Measurements from ENCODE around the gene BMP7. TPM values are rescaled to one million over a fixed set of nuclear protein-coding genes. Genes with fewer than 3 reads are reported as not detected.

BMP7 gene
- total RNA-seq, 2 experiments from 2014 or later, result not detected

DNA sequence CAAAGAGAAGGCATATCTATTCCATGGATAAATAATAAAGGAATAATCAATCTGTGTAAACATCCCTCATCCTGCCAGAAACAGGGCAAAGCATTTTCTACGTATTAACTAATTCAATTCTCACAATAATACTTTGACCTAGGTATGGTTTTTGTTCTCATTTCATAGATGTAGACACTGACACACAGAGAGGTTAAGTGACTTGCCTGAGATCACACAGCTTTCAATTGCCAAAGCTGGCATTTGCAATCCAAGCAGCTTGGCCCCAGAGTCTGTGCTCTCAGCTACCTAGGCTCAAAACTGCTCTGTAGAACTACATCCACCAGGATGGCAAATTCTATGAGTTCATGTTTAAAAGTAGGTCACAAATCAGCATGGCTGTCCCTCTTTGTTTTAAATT is 124.9 kb downstream of the BMP7 start:
- Mint-ChIP-seq H3K27ac (no peak overlapping the region), H3K4me1 (ENCODE audit: low read depth) (no peaks in the 10 kb centered on the region), H3K27me3 (ENCODE audit: low read depth) (peaks cover 5% of the 10 kb centered on the region), H3K4me3 (no peak overlapping the region), H3K36me3 (ENCODE audit: low read depth) (no peaks in the 10 kb centered on the region), H3K9me3 (no peaks in the 10 kb centered on the region)
- DNase-seq, result no peak
- intact Hi-C loops (cut with micrococcal nuclease), result no loop called here
- CTCF ChIA-PET, result no interaction called here

- intact Hi-C loops (cut with micrococcal nuclease), result no loop called here
- Mint-ChIP-seq H3K4me1 (ENCODE audit: low read depth) (no peaks in the 10 kb centered on the region), H3K27me3 (ENCODE audit: low read depth) (peaks cover 5% of the 10 kb centered on the region), H3K9me3 (no peaks in the 10 kb centered on the region), H3K36me3 (ENCODE audit: low read depth) (no peaks in the 10 kb centered on the region), H3K4me3 (no peak overlapping the region), H3K27ac (no peak overlapping the region)
- CTCF ChIA-PET, result no interaction called here
- DNase-seq, result no peak
Measured at GRCh38 chr20:57140416-57140965, 126.0 kb downstream of the BMP7 start.

GRCh38 chr20:57139342-57140093 is 126.9 kb downstream of the BMP7 start:
- no peak overlapping the region for H3K4me3 Mint-ChIP-seq
- H3K36me3 Mint-ChIP-seq (ENCODE audit: low read depth), result no peaks in the 10 kb centered on the region
- H3K27ac Mint-ChIP-seq, result no peak overlapping the region
- H3K27me3 Mint-ChIP-seq (ENCODE audit: low read depth), result peaks cover 12% of the 10 kb centered on the region
- CTCF ChIA-PET, result no interaction called here
- DNase-seq, result no peak
- H3K4me1 Mint-ChIP-seq (ENCODE audit: low read depth), result no peaks in the 10 kb centered on the region
- intact Hi-C loops (cut with micrococcal nuclease), result no loop called here
- H3K9me3 Mint-ChIP-seq, result no peaks in the 10 kb centered on the region

DNA sequence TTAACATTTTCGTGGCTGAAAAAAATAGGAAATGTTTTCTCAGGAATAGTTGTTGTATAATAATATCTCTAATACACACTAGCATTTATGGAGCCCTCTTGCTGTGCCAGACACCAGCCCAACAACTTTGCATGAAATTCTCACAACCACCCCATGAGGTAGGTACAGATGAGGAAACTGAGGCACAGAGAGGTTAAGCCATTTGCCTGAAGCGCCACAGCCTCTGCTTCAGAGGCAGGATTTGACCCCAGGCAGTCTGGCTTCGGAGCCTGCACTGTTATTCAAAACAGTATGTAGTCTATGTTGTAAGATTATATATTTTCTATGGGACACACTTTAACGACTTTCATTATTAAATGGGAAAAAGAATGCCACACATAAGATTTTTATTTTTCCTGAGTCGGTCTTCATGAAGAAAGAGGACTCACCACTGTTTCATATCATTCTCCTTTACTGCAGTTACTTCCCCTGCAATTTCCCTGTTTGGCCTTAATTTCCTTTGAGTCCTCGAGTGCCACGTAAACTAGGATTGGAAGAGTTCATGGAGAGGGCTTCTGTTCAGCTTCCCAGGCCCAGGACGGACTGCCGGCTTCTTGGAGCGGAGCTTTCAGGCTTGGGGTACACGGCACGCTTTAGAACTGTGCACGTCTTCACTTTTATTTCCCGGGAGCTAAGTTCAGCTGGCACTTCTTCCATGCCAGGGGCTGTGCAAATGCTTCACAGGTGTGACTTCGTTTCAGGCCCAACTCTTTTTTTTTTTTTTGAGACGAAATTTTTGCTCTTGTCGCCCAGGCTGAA is 128.0 kb downstream of the BMP7 start:
- Mint-ChIP-seq H3K4me1 (ENCODE audit: low read depth) (no peaks in the 10 kb centered on the region), H3K4me3 (no peak overlapping the region), H3K36me3 (ENCODE audit: low read depth) (no peaks in the 10 kb centered on the region), H3K9me3 (no peaks in the 10 kb centered on the region), H3K27me3 (ENCODE audit: low read depth) (peaks cover 13% of the 10 kb centered on the region), H3K27ac (no peak overlapping the region)
- intact Hi-C loops (cut with micrococcal nuclease), result no loop called here
- CTCF ChIA-PET, result no interaction called here
- DNase-seq, result no peak

GRCh38 chr20:57137676-57138075 is 128.8 kb downstream of the BMP7 start:
- peaks cover 8% of the 10 kb centered on the region for H3K27me3 Mint-ChIP-seq (ENCODE audit: low read depth)
- no peaks in the 10 kb centered on the region for H3K4me1 Mint-ChIP-seq (ENCODE audit: low read depth)
- H3K4me3 Mint-ChIP-seq, result no peak overlapping the region
- no peak overlapping the region for H3K27ac Mint-ChIP-seq
- no peaks in the 10 kb centered on the region for H3K36me3 Mint-ChIP-seq (ENCODE audit: low read depth)
- CTCF ChIA-PET, result no interaction called here
- no peak for DNase-seq
- H3K9me3 Mint-ChIP-seq, result no peaks in the 10 kb centered on the region
- intact Hi-C loops (cut with micrococcal nuclease), result no loop called here

DNA sequence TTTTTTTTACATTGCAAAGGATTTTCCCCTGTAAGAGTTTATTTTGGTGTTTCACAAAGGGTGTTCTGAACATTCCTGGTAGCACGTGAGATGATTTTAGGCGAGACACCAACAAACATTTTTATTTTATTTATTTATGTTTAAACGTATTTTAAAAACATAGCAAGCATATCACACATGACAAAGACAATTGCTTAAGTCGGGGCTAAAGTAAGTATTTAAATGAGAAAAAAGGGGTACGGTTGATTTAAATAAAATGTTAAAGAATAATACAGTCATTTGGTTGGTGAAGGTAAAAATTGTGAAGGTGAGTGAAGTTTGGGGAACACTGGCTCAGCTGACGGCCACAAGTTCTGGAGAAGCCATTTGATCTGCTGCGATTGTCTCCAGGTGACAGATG is 129.7 kb downstream of the BMP7 start:
- no peaks in the 10 kb centered on the region for H3K9me3 Mint-ChIP-seq

DNA sequence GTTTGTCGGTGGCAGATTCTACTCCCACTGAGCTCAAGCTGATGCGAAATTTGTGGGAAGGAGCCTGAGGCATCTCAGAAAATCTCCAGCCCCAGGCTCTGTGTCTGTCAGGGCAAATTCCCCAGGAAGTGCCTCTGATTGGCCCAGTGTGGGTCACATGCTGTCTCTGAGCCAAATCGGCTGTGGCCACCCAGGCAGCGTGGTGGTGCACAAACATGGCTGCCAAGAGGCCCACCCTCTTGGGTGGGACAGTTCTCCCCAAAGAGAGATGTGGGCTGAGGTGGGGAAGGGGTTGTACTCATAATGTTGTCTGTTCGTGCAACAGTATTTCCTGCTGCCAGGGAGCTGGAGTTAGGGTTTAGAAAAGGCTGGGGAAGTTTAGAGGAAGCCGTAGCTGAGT is 130.6 kb downstream of the BMP7 start:
- H3K9me3 Mint-ChIP-seq, result no peaks in the 10 kb centered on the region
- no peaks in the 10 kb centered on the region for H3K4me1 Mint-ChIP-seq (ENCODE audit: low read depth)
- DNase-seq, result no peak
- no peak overlapping the region for H3K27ac Mint-ChIP-seq
- H3K36me3 Mint-ChIP-seq (ENCODE audit: low read depth), result no peaks in the 10 kb centered on the region
- H3K27me3 Mint-ChIP-seq (ENCODE audit: low read depth), result peaks cover 12% of the 10 kb centered on the region
- CTCF ChIA-PET, result no interaction called here
- H3K4me3 Mint-ChIP-seq, result no peak overlapping the region
- intact Hi-C loops (cut with micrococcal nuclease), result no loop called here

More for the DNA sequence above, 129.7 kb downstream of the BMP7 start:
- DNase-seq, result no peak
- intact Hi-C loops (cut with micrococcal nuclease), result no loop called here
- H3K36me3 Mint-ChIP-seq (ENCODE audit: low read depth), result no peaks in the 10 kb centered on the region
- no peak overlapping the region for H3K4me3 Mint-ChIP-seq
- CTCF ChIA-PET, result no interaction called here
- peaks cover 12% of the 10 kb centered on the region for H3K27me3 Mint-ChIP-seq (ENCODE audit: low read depth)
- no peaks in the 10 kb centered on the region for H3K4me1 Mint-ChIP-seq (ENCODE audit: low read depth)
- no peak overlapping the region for H3K27ac Mint-ChIP-seq

DNA sequence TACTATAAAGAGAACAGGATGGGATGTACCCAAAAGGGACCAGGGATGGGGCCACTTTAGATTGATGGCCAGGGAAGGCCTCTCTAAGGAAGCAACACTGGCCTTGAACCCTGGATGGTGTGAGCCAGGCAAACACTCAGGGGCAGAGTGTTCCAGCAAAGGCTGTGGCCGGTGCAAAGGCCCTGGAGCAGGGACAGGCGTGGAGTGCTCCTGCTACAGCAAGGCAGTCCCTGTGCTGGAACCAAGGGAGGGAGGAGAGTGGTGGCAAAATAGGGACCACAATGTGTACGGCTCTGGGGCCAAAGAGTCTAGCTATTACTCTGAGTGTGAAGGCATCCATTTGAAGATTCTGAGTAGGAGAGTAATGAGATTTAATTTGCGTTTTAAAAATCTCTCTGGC is 131.6 kb downstream of the BMP7 start:
- no peaks in the 10 kb centered on the region for H3K4me1 Mint-ChIP-seq (ENCODE audit: low read depth)
- intact Hi-C loops (cut with micrococcal nuclease), result no loop called here
- CTCF ChIA-PET, result no interaction called here
- H3K27ac Mint-ChIP-seq, result no peak overlapping the region
- no peaks in the 10 kb centered on the region for H3K9me3 Mint-ChIP-seq
- DNase-seq, result no peak
- H3K4me3 Mint-ChIP-seq, result no peak overlapping the region
- peaks cover 12% of the 10 kb centered on the region for H3K27me3 Mint-ChIP-seq (ENCODE audit: low read depth)
- no peaks in the 10 kb centered on the region for H3K36me3 Mint-ChIP-seq (ENCODE audit: low read depth)

DNA sequence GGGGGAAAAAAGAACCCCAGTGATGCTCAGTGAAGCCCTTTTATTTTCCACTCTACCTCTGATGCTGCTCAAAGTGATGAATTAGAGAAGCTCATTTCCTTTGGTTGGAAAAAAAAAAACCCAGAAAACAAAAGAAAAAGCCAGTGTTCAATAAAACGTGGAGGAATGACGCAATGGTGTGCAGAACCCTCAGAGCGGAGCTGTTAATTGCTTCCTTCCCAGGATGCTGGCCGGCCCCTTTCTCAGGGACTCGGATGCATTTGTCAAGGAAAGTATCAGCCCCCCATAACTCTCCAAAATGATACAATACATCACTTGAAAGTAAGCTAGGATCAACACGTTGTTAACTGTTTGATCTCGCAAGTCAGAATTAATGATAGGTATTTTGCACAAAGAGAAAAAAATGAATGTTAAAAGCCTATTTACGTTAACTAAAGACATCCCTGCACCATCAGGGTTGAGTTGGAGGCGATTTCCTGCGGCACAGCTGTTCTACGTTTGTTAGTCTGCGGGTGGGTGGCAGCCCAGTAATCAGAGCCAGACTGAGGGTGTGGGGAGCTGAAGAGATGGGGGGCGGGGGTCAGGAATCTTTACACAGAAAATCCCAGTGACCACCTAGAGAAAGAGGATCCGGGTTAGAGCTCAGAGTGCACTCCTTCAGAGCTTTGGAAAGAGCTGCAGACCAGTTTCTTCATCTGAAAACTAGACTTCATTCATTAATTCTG is 132.4 kb downstream of the BMP7 start:
- H3K36me3 Mint-ChIP-seq (ENCODE audit: low read depth), result no peaks in the 10 kb centered on the region
- intact Hi-C loops (cut with micrococcal nuclease), result no loop called here
- H3K27me3 Mint-ChIP-seq (ENCODE audit: low read depth), result peaks cover 12% of the 10 kb centered on the region
- H3K4me1 Mint-ChIP-seq (ENCODE audit: low read depth), result no peaks in the 10 kb centered on the region
- H3K27ac Mint-ChIP-seq, result no peak overlapping the region
- no peak for DNase-seq
- H3K4me3 Mint-ChIP-seq, result no peak overlapping the region
- no peaks in the 10 kb centered on the region for H3K9me3 Mint-ChIP-seq
- CTCF ChIA-PET, result no interaction called here

DNA sequence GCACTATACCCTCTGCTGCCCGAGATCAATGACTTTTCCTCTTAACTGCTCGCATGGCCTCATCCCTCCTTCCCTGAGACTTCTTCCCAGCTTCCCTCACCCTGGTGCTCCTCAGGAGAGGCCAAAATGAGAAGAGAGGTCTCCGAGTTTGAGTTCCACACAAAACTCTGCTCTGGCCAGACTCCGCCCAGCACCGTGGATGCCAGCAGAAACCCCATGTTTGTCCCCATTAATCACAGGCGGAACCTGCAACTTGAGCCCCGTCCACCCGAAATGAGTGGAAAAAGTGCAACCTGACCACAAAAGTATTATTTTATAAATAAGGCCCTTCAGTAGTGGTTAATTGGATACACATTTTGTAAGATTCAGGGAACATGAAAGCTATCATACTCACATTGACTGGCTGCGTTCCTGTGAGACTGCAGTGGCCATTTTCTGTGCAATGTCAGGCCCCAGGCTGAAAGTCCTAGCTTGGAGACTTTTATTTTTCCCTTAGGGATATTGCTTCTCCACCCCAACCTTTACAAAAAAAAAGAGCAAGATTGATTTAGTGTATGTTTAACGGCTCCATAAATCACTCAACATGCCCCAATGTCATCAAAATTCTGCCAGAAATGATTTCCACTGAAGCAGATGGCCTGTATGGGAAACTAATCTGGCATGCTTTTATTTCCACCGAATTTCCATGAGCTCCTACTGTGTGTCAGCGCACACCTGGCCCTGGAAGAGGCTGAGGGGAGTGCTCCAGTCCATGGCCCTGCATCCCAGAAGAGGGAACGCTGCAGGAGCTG is 134.6 kb downstream of the BMP7 start:
- DNase-seq, result no peak
- CTCF ChIA-PET, result interaction anchor here (0.8 to 1.2 kb wide), 2 partner anchors 13 to 40 kb away, joined by 5 to 6 read pairs; no protein-coding TSS in a partner anchor
- H3K4me3 Mint-ChIP-seq, result no peak overlapping the region
- intact Hi-C loops (cut with micrococcal nuclease), result no loop called here
- no peaks in the 10 kb centered on the region for H3K9me3 Mint-ChIP-seq
- no peak overlapping the region for H3K27ac Mint-ChIP-seq
- H3K4me1 Mint-ChIP-seq (ENCODE audit: low read depth), result no peaks in the 10 kb centered on the region
- no peaks in the 10 kb centered on the region for H3K36me3 Mint-ChIP-seq (ENCODE audit: low read depth)
- peaks cover 12% of the 10 kb centered on the region for H3K27me3 Mint-ChIP-seq (ENCODE audit: low read depth)

GRCh38 chr20:57131077-57131476 is 135.4 kb downstream of the BMP7 start:
- CTCF ChIA-PET, result interaction anchor here (1.2 kb wide), 1 partner anchor 12 kb away, joined by 5 read pairs; no protein-coding TSS in a partner anchor
- Mint-ChIP-seq H3K4me3 (no peak overlapping the region), H3K36me3 (ENCODE audit: low read depth) (no peaks in the 10 kb centered on the region), H3K27me3 (ENCODE audit: low read depth) (peaks cover 12% of the 10 kb centered on the region), H3K4me1 (ENCODE audit: low read depth) (no peaks in the 10 kb centered on the region), H3K9me3 (no peaks in the 10 kb centered on the region), H3K27ac (no peak overlapping the region)
- DNase-seq, result no peak
- intact Hi-C loops (cut with micrococcal nuclease), result no loop called here

Measured in activated naive CD4-positive, alpha-beta T cell treated with anti-CD3 and anti-CD28 coated beads for 36 hours (primary cell).